ENCODE results near the gene KRTAP10-10.
"Not testable (repeated sequence)": the region's sequence is repeated elsewhere in the genome, so short reads cannot be mapped to it uniquely, and the experiment has no call there.

Gene KRTAP10-10

GRCh38 chr21:44656868-44657267 is 19.7 kb downstream of the KRTAP10-10 start:
- DNase-seq (ENCODE audit: low spot score) = no peak
- no peak for ATAC-seq (ENCODE audit: low read depth)
- Histone ChIP-seq H3K36me3 (ENCODE audit: low read depth) (no peaks in the 10 kb centered on the region), H3K27ac (ENCODE audit: poor library complexity, severe bottlenecking) (no peak overlapping the region), H3K4me1 (ENCODE audit: insufficient read depth, poor library complexity, severe bottlenecking) (no peaks in the 10 kb centered on the region), H3K4me3 (ENCODE audit: severe bottlenecking) (no peak overlapping the region), H3K9me3 (ENCODE audit: severe bottlenecking) (no peaks in the 10 kb centered on the region), H3K27me3 (ENCODE audit: insufficient read depth, poor library complexity, severe bottlenecking) (peaks cover 14% of the 10 kb centered on the region)
- TF ChIP-seq CTCF (IDR thresholded peaks at IDR 0.05; ENCODE audit: poor library complexity, severe bottlenecking) = no peak

DNA sequence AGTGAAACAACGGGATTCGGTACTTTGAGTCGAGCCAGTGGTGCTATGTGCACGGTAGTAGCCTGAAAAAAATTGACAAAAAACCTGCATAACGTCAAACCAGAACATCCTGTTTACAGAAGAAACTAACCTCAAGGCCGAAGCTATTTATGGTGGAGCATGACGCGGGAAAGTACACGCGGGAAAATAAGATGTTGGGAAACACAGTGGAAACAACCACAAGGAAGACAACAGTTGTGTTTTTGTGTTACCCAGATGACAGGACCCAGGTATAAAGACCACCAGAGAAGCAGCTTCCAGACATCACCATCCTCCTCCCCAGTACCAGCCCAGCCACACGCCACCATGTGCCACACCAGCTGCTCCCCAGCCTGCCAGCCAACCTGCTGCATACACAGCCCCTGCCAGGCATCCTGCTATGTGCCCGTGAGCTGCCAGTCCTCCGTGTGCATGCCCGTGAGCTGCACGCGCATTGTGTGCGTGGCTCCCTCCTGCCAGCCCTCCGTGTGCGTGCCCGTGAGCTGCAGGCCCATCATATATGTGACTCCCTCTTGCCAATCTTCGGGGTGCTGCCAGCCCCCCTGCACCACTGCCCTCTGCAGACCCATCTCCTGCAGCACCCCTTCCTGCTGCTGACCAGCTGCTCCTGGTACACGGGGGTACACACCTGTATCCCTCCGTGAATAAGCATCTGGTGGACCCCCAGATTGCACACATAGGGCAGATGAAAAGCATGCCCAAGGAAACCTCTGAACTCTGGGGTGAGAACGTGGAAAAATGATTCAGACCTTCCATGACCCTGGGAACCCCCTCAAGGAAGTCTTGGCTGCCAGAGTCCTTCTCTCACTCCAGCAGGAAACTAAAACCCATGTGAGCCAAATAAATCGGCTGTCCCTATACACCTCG is 20.7 kb downstream of the KRTAP10-10 start, which contains the start of gene KRTAP12-3:
TSS of gene KRTAP12-3 (plus strand) at position 298 of the 906 bp plus-strand sequence. CDS start at position 346, 48 bp downstream.
- no peak within 1 kb of the TSS for H3K4me3 ChIP-seq (ENCODE audit: severe bottlenecking)
- no peak for ATAC-seq (ENCODE audit: low read depth)
- no peak for TF ChIP-seq CTCF (IDR thresholded peaks at IDR 0.05; ENCODE audit: poor library complexity, severe bottlenecking)
- no peaks in the 10 kb centered on the region for H3K4me1 ChIP-seq (ENCODE audit: insufficient read depth, poor library complexity, severe bottlenecking)
- no peaks in the 10 kb centered on the region for H3K9me3 ChIP-seq (ENCODE audit: severe bottlenecking)
- DNase-seq (ENCODE audit: low spot score) = no peak
- no peak within 1 kb of the TSS for H3K27ac ChIP-seq (ENCODE audit: poor library complexity, severe bottlenecking)
- peaks cover 14% of the 10 kb centered on the region for H3K27me3 ChIP-seq (ENCODE audit: insufficient read depth, poor library complexity, severe bottlenecking)
- H3K36me3 ChIP-seq (ENCODE audit: low read depth) = no peaks in the 10 kb centered on the region

DNA sequence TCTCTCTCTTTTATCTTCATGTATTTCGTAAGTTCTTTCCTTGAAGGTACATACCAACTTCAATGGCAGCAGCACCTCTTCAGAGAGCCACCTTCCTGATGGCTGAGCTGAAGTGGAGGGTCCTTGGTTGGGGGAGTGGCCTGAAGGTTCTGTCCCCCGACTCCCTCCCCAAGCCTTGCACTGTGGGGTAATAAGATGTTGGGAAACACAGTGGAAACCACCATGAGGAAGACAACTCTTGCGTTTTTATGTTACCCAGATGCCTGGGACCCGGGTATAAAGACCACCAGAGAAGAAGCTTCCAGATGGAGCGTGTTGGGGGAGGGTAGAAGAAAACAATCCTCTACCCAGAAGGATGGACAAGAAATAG is 21.4 kb downstream of the KRTAP10-10 start:
- H3K27me3 ChIP-seq (ENCODE audit: insufficient read depth, poor library complexity, severe bottlenecking) = peaks cover 14% of the 10 kb centered on the region
- ATAC-seq (ENCODE audit: low read depth) = no peak

GRCh38 chr21:44658913-44659595 is 21.9 kb downstream of the KRTAP10-10 start:
- DNase-seq (ENCODE audit: low spot score) (no peak), ATAC-seq (ENCODE audit: low read depth) (no peak)
- no peak overlapping the region for H3K4me3 ChIP-seq (ENCODE audit: severe bottlenecking)
- H3K9me3 ChIP-seq (ENCODE audit: severe bottlenecking) = no peaks in the 10 kb centered on the region
- H3K36me3 ChIP-seq (ENCODE audit: low read depth) = no peaks in the 10 kb centered on the region
- H3K27ac ChIP-seq (ENCODE audit: poor library complexity, severe bottlenecking) = no peak overlapping the region
- H3K4me1 ChIP-seq (ENCODE audit: insufficient read depth, poor library complexity, severe bottlenecking) = no peaks in the 10 kb centered on the region
- no peak for TF ChIP-seq CTCF (IDR thresholded peaks at IDR 0.05; ENCODE audit: poor library complexity, severe bottlenecking)
- peaks cover 13% of the 10 kb centered on the region for H3K27me3 ChIP-seq (ENCODE audit: insufficient read depth, poor library complexity, severe bottlenecking)

More for the DNA sequence above, 21.4 kb downstream of the KRTAP10-10 start:
- H3K4me1 ChIP-seq (ENCODE audit: insufficient read depth, poor library complexity, severe bottlenecking) = no peaks in the 10 kb centered on the region
- no peaks in the 10 kb centered on the region for H3K36me3 ChIP-seq (ENCODE audit: low read depth)
- DNase-seq (ENCODE audit: low spot score) = no peak
- no peak overlapping the region for H3K27ac ChIP-seq (ENCODE audit: poor library complexity, severe bottlenecking)
- no peaks in the 10 kb centered on the region for H3K9me3 ChIP-seq (ENCODE audit: severe bottlenecking)
- no peak overlapping the region for H3K4me3 ChIP-seq (ENCODE audit: severe bottlenecking)
- TF ChIP-seq CTCF (IDR thresholded peaks at IDR 0.05; ENCODE audit: poor library complexity, severe bottlenecking) = no peak

DNA sequence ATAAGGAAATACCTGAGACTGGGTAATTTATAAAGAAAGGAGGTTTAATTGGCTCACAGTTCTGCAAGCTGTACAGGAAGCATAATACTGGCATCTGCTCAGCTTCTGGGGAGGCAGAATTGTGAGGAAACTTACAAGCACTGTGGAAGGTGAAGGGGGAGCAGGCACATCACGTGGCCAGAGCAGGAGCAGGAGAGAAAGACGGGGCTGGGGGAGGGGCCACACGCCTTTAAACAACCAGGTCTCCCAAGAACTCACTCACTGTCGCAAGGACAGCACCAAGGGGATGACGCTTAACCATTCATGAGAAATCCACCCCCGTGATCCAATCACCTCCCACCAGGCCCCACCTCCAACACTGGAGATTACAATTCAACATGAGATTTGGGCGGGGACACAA is 24.4 kb downstream of the KRTAP10-10 start:
- not testable (repeated sequence) for DNase-seq (ENCODE audit: low spot score); H3K9me3 ChIP-seq (ENCODE audit: severe bottlenecking); H3K4me1 ChIP-seq (ENCODE audit: insufficient read depth, poor library complexity, severe bottlenecking); H3K27ac ChIP-seq (ENCODE audit: poor library complexity, severe bottlenecking); ATAC-seq (ENCODE audit: low read depth); H3K4me3 ChIP-seq (ENCODE audit: severe bottlenecking); H3K36me3 ChIP-seq (ENCODE audit: low read depth)
- peaks cover 13% of the 10 kb centered on the region for H3K27me3 ChIP-seq (ENCODE audit: insufficient read depth, poor library complexity, severe bottlenecking)

Data from RWPE2 (cell line).